OCI-LY1 (cell line): ENCODE results near the gene SMC5.

Source experiments
- CTCF ChIP-seq: fragments of 200-600 bp; sonication (generic), shearing (Covaris generic); IDR thresholded peaks from 2 replicates; pipeline ENCODE4 v1.5.1; 2017; ENCODE audit warnings: mild to moderate bottlenecking, antibody characterized with exemption, low read length, moderate library complexity, mixed read lengths
- EZH2 ChIP-seq: fragments of 200-600 bp; sonication (generic), shearing (Covaris generic); IDR thresholded peaks from 2 replicates; pipeline ENCODE4 v1.8.0; 2017; ENCODE audit warnings: borderline replicate concordance, mixed run types, mild to moderate bottlenecking, antibody characterized with exemption, low read length, moderate library complexity, mixed read lengths

- no peak for TF ChIP-seq EZH2
- TF ChIP-seq CTCF = no peak
Measured at GRCh38 chr9:70292253-70292652, 33.5 kb downstream of the SMC5 start.
